Activated CD8-positive, alpha-beta memory T cell treated with anti-CD3 and anti-CD28 coated beads, Interleukin-2, amount 50 U/mL, for 24 hours (primary cell): Measurements from ENCODE around the gene NDUFS7.

Experiments used
- DNase-seq: peaks from one replicate; pipeline ENCODE4 v3.0.0-alpha.2; 2020; ENCODE audit errors: extremely low read depth

The NDUFS7 gene

DNA sequence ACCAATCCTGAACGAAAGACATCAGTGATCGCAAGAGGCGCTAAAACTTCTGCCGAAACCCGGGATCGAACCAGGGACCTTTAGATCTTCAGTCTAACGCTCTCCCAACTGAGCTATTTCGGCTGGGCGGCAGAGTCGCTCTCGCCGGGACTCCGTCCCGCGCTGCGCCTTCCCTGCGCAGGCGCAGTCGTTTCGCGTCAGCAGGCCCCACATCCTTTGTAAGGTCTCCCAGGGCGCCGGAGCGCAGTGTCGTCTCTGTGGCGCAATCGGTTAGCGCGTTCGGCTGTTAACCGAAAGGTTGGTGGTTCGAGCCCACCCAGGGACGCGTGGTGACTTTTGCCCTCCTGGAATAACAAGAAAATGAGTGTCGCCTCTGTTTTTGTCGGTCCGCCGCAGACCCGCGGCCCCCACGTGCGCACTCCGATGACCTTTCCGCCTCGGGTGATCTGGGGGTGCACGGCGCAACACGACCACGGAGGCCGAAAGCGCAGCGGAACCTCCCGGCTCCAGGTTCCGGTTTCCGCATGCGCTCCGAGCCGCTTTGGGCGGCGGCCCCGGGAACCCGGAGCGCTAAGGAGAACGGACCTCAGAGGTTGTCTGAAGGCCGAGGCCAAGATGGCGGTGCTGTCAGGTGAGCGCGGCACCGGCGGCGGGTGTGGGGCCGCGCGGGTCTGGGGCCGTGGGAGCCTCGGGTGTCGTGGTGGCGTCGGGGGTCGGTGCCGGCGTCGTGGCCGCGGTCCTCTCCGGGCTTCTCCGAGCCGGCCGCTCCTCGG is at the start of gene NDUFS7:
Gene NDUFS7, plus strand, starts transcription at position 596 of the 773 bp plus-strand sequence. Its CDS starts 20 bp downstream, at position 616.
- peak; percentile 87 for DNase-seq

- no peak for DNase-seq
Measured at GRCh38 chr19:1336079-1336684, 47.5 kb upstream of the NDUFS7 start.

GRCh38 chr19:1340681-1341469 is 42.8 kb upstream of the NDUFS7 start:
- no peak for DNase-seq

GRCh38 chr19:1343041-1343440 is 40.7 kb upstream of the NDUFS7 start:
- DNase-seq, result no peak

- DNase-seq, result no peak
Measured at GRCh38 chr19:1349211-1349610, 34.5 kb upstream of the NDUFS7 start.

DNA sequence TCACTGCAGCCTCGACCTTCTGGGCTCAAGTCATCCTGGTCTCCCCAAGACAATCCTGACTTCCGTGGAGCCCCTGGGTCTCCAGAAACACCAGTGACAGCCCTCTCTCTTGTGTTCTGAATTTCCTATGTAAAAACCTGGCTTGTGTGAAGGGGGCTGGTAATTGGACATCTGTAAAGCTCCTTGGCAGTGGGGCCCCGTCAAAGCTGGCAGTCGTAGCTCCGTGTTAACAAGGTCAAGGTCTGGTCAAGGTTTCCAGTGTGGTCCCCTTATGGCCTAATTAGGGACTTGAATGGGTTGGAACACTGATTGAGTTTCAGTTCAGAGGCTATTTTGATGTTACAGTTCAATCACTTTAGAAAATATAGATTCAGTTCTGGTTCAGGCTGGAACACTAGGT is 32.8 kb upstream of the NDUFS7 start:
- no peak for DNase-seq

DNA sequence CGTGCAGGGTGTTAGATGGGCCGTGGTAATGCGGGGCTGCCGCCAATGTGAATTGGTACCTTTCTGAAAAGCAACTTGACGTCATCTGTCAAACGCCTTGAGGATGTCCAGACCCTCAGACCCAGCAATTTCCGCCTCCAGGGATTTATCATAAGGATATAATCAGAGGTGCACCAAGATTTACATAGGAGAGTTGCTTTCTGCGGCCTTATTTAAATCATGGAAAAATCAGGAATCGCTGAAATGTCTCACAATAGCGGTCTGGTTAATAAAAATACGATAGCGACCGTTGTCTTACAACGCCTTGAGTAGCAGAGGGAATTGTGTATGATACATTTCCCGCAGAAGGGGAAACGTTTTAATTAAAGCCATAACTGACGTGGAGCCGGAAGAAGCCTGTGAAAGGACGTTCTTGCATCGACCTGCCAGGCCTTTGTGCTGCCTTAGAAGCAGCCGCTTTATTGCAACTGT is 32.3 kb upstream of the NDUFS7 start:
- DNase-seq, result no peak

DNA sequence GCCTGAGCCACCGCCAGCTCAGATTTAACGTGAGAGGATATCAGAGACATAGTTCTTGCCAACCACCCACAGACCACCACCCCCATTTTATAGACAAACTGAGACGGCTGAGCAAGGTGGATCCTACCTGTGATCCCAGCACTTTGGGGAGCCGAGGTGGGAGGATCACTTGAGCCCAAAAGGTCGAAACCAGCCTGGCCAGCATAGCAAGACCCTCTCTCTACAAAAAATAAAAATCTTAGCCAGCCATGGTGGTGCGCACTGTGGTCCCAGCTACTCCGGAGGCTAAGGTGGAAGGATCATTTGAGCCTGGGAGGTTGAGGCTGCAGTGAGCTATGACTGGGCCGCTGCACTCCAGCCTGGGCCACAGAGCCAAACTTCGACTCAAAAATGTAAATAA is 30.6 kb upstream of the NDUFS7 start:
- DNase-seq, result no peak

GRCh38 chr19:1354970-1355567 is 28.6 kb upstream of the NDUFS7 start:
- DNase-seq, result no peak

GRCh38 chr19:1355568-1356507 is 27.9 kb upstream of the NDUFS7 start:
- no peak for DNase-seq

- DNase-seq, result no peak
Measured at GRCh38 chr19:1356508-1356865, 27.2 kb upstream of the NDUFS7 start.

DNA sequence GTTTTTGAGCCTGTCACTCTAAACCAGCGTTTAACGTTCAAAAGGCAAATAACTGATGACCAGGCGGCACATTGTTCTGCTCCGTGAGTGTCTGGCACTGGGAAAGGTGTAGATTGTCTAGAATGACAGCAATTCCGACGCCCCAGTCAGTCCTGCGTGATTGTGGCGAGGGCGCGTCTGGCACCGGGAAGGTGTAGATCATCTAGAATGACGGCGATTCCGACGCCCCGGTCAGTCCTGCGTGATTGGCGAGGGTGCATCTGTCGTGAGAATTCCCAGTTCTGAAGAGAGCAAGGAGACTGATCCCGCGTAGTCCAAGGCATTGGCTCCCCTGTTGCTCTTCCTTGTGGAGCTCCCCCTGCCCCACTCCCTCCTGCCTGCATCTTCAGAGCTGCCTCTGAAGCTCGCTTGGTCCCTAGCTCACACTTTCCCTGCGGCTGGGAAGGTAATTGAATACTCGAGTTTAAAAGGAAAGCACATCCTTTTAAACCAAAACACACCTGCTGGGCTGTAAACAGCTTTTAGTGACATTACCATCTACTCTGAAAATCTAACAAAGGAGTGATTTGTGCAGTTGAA is 26.1 kb upstream of the NDUFS7 start:
- no peak for DNase-seq

GRCh38 chr19:1360126-1360817 is 23.4 kb upstream of the NDUFS7 start:
- no peak for DNase-seq

- no peak for DNase-seq
Measured at GRCh38 chr19:1360818-1361461, 22.8 kb upstream of the NDUFS7 start.

DNA sequence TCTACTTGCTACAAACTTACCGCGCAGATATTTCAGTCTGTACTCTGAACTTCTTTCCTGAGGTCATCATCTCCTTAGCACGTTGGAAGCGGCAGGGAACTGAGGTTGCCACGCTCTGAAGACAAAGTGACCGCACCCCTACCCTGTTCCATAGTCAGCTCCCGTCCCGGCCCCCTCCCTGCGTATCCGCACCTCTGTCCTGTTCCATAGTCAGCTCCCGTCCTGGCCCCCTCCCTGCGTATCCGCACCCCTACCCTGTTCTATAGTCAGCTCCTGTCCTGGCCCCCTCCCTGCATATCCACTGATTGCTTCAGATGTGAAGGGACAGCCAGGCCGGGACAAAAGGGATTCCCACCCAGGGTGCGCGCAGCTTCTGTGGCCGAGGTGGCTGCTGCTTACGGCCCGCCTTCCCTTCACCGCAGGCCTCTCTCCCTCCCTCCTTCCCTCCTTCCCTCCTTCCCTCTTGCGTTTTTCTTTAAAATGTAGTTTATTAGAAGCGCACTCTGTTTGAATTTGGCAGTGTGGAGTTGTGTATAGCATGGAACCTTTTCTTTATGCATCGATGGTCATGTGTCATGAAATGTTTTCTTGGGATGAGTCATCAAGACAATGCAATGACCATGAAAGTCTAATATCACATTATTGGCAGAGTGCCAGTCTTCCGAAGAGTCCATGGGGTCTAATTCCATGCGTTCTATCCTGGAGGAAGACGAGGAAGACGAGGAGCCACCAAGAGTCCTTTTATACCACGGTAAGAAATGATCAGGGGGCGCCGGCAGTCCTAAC is 21.9 kb upstream of the NDUFS7 start:
- no peak for DNase-seq

- DNase-seq, result no peak
Measured at GRCh38 chr19:1362387-1363257, 21.1 kb upstream of the NDUFS7 start.

GRCh38 chr19:1363599-1363998 is 20.1 kb upstream of the NDUFS7 start:
- DNase-seq, result no peak
